Activated naive CD4-positive, alpha-beta T cell treated with anti-CD3 and anti-CD28 coated beads, Interleukin-2, amount 50 U/mL, for 24 hours (primary cell): ENCODE results near the gene COQ7.

Experiments
- H3K27ac Mint-ChIP-seq: one replicate; pipeline ENCODE4 v1.8.0; 2021; ENCODE audit warnings: mild to moderate bottlenecking, mixed read lengths
- H3K27me3 Mint-ChIP-seq: one replicate; pipeline ENCODE4 v1.8.0; 2021; ENCODE audit warnings: mixed read lengths
- H3K36me3 Mint-ChIP-seq: one replicate; pipeline ENCODE4 v1.8.0; 2021; ENCODE audit warnings: mixed read lengths
- H3K4me1 Mint-ChIP-seq: one replicate; pipeline ENCODE4 v1.8.0; 2021; ENCODE audit warnings: mixed read lengths
- H3K4me3 Mint-ChIP-seq: one replicate; pipeline ENCODE4 v1.8.0; 2021; ENCODE audit warnings: mild to moderate bottlenecking, mixed read lengths
- H3K9me3 Mint-ChIP-seq: one replicate; pipeline ENCODE4 v1.8.0; 2021; ENCODE audit warnings: mixed read lengths

Gene COQ7

GRCh38 chr16:19067349-19068236 is at the start of gene COQ7:
Gene COQ7, plus strand, starts transcription at chr16:19067614. Its CDS starts 51 bp downstream, at chr16:19067665.
- Mint-ChIP-seq H3K27me3 (no peaks in the 10 kb centered on the region), H3K27ac (peak within 1 kb of the TSS; percentile 94), H3K9me3 (no peaks in the 10 kb centered on the region), H3K36me3 (peaks cover 3% of the 10 kb centered on the region), H3K4me3 (peak within 1 kb of the TSS; percentile 90), H3K4me1 (peaks cover 20% of the 10 kb centered on the region)

- Mint-ChIP-seq H3K36me3 (no peaks in the 10 kb centered on the region), H3K4me1 (no peaks in the 10 kb centered on the region), H3K27ac (no peak overlapping the region), H3K9me3 (no peaks in the 10 kb centered on the region), H3K27me3 (peaks cover 2% of the 10 kb centered on the region), H3K4me3 (no peak overlapping the region)
Observed at GRCh38 chr16:19020689-19021088, 46.7 kb upstream of the COQ7 start.

- Mint-ChIP-seq H3K4me3 (no peak overlapping the region), H3K27me3 (no peaks in the 10 kb centered on the region), H3K36me3 (no peaks in the 10 kb centered on the region), H3K4me1 (no peaks in the 10 kb centered on the region), H3K27ac (no peak overlapping the region), H3K9me3 (no peaks in the 10 kb centered on the region)
Observed at GRCh38 chr16:19021747-19022146, 45.7 kb upstream of the COQ7 start.

DNA sequence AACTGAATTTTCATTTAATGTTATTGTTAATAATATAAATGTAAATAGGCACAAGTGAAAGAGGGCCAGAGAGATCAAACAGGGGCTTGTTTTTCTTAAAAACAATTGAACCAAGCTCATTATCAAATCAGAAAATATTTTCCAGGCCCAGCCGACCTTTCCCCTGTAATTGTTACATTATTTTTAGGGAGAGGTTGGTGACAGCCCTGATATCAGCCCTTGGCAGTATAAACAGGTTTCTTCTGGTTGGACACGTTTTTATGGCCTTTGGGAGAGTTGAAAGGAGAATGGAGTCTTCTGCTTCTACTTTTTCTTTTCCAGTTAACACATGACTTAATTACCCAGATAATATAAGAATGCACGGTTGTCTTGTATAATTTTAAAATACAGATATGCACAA is 40.0 kb upstream of the COQ7 start:
- H3K4me1 Mint-ChIP-seq = no peaks in the 10 kb centered on the region
- H3K27ac Mint-ChIP-seq = no peak overlapping the region
- no peaks in the 10 kb centered on the region for H3K36me3 Mint-ChIP-seq
- H3K9me3 Mint-ChIP-seq = no peaks in the 10 kb centered on the region
- no peak overlapping the region for H3K4me3 Mint-ChIP-seq
- no peaks in the 10 kb centered on the region for H3K27me3 Mint-ChIP-seq

DNA sequence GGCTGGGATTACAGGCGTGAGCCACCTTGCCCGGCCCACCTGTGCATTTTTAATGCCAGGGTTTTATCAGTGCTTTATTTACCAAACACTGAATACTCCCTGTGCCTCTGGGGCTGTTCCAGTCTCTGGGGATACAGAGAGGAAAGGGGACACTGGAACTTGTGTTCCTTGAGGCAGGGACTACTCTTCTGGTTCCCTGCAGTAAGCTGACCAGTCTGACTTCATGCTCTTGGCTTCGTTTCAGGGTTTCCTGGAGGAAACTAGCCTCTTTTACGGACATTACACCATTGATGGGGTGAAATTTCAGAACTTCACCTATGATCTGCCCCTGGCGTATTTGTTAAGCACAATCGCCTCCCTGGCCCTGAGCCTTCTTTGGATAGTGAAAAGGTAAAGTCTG is 37.4 kb upstream of the COQ7 start:
- H3K4me3 Mint-ChIP-seq = no peak overlapping the region
- no peak overlapping the region for H3K27ac Mint-ChIP-seq
- H3K36me3 Mint-ChIP-seq = no peaks in the 10 kb centered on the region
- no peaks in the 10 kb centered on the region for H3K4me1 Mint-ChIP-seq
- H3K27me3 Mint-ChIP-seq = no peaks in the 10 kb centered on the region
- no peaks in the 10 kb centered on the region for H3K9me3 Mint-ChIP-seq

DNA sequence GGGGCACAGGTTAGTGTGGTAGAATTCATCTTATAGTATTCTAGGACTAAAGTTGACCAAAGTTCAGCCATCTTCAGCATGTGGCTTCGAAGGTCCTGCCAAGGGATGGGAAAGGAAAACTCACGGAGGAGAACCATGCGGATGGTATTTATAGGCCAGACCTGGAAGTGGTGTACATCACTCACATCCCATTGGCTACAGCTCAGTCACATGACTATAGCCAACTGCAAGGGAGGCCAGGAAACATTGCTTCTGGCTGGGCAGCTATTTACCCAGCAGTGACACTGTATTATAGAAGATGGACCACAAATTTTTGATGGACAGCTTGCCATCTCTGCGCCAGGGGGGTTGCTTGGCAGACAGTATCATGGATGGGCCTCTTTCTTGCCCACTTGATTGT is 35.7 kb upstream of the COQ7 start:
- Mint-ChIP-seq H3K4me1 (no peaks in the 10 kb centered on the region), H3K27me3 (no peaks in the 10 kb centered on the region), H3K9me3 (no peaks in the 10 kb centered on the region), H3K36me3 (no peaks in the 10 kb centered on the region), H3K27ac (no peak overlapping the region), H3K4me3 (no peak overlapping the region)

DNA sequence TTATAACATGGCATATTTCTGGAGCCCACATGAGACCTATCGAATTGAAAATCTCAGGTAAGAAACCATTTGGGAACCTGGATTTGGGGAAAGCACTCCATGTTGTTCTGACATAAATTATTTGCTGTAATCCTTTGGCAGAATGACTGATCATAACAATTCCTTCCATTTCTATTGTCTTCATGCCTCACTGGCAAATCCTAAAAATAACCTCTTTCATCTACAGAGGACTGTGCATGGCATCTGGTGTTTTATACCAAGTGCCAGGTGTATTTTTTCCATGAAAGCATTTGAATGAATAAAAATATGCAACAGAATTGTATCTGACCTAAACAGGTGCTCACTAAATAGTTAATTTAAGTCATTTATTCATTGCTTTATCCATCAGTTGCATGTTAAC is 33.7 kb upstream of the COQ7 start:
- Mint-ChIP-seq H3K9me3 (no peaks in the 10 kb centered on the region), H3K36me3 (no peaks in the 10 kb centered on the region), H3K27ac (no peak overlapping the region), H3K4me1 (no peaks in the 10 kb centered on the region), H3K4me3 (no peak overlapping the region), H3K27me3 (no peaks in the 10 kb centered on the region)

DNA sequence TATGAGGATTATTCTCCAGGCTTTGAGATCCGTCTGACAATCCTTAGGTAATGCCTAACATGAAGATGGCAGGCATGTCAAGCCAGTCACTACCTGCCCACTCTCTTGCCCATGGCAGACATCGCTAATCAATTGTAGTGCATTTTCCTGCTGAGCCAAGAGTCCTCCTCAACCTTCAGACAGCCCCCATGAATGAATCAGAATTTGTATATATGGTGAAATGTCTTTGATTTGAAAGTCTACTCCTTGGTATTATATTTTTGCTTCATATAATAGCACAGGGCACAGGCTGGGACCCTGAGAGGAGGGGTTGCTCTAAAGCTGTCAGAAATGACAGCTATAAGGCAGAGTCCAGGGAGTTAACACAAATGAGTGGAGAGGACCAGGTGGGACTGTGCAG is 27.0 kb upstream of the COQ7 start:
- H3K36me3 Mint-ChIP-seq = no peaks in the 10 kb centered on the region
- H3K27ac Mint-ChIP-seq = no peak overlapping the region
- H3K4me3 Mint-ChIP-seq = no peak overlapping the region
- no peaks in the 10 kb centered on the region for H3K4me1 Mint-ChIP-seq
- no peaks in the 10 kb centered on the region for H3K27me3 Mint-ChIP-seq
- H3K9me3 Mint-ChIP-seq = no peaks in the 10 kb centered on the region

DNA sequence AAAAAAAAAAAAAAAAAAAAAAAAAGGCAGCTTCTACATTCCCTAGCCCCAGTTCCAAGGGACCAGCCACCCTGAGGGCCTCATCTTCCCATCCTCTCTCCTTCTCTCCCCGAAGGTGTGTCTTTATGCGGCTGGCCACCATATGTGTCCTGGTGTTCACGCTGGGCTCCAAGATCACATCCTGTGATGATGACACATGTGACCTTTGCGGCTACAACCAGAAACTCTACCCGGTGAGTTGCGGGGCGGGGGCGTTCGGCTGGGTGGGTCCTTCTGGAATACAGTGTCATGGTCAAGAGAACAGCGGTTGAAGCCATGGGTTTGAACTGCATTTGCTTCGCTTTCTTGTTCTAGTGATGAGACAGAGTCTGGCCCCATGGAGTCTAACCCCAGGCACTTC is 22.6 kb upstream of the COQ7 start:
- Mint-ChIP-seq H3K27ac (no peak overlapping the region), H3K36me3 (no peaks in the 10 kb centered on the region), H3K9me3 (no peaks in the 10 kb centered on the region), H3K4me3 (no peak overlapping the region), H3K27me3 (no peaks in the 10 kb centered on the region), H3K4me1 (no peaks in the 10 kb centered on the region)

GRCh38 chr16:19046062-19046461 is 21.4 kb upstream of the COQ7 start:
- H3K4me1 Mint-ChIP-seq = no peaks in the 10 kb centered on the region
- no peak overlapping the region for H3K27ac Mint-ChIP-seq
- H3K27me3 Mint-ChIP-seq = no peaks in the 10 kb centered on the region
- no peaks in the 10 kb centered on the region for H3K9me3 Mint-ChIP-seq
- no peak overlapping the region for H3K4me3 Mint-ChIP-seq
- no peaks in the 10 kb centered on the region for H3K36me3 Mint-ChIP-seq

- H3K27ac Mint-ChIP-seq = no peak overlapping the region
- H3K27me3 Mint-ChIP-seq = no peaks in the 10 kb centered on the region
- H3K9me3 Mint-ChIP-seq = no peaks in the 10 kb centered on the region
- H3K4me1 Mint-ChIP-seq = peaks cover 9% of the 10 kb centered on the region
- no peak overlapping the region for H3K4me3 Mint-ChIP-seq
- no peaks in the 10 kb centered on the region for H3K36me3 Mint-ChIP-seq
Observed at GRCh38 chr16:19062706-19063105, 4.7 kb upstream of the COQ7 start.

DNA sequence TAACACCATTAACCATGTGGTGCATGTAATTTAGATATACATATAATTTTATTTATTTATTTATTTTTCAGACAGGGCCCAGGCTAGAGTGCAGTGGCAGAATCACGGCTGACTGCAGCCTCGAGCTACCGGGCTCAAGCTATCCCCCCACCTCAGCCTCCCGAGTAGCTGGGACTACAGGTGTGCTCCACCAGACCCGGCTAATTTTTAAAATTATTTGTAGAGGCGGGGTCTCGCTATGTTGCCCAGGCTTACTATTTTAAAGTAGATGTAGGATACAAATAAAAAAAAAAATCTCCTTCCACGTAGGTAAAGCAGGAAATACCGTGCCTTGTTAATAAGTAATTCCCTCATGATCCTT is 446 bp upstream of the COQ7 start:
- H3K4me1 Mint-ChIP-seq = peaks cover 19% of the 10 kb centered on the region
- peak overlapping the region; percentile 94 for H3K27ac Mint-ChIP-seq
- H3K27me3 Mint-ChIP-seq = no peaks in the 10 kb centered on the region
- H3K36me3 Mint-ChIP-seq = peaks cover 1% of the 10 kb centered on the region
- H3K9me3 Mint-ChIP-seq = no peaks in the 10 kb centered on the region
- H3K4me3 Mint-ChIP-seq = peak overlapping the region; percentile 90

DNA sequence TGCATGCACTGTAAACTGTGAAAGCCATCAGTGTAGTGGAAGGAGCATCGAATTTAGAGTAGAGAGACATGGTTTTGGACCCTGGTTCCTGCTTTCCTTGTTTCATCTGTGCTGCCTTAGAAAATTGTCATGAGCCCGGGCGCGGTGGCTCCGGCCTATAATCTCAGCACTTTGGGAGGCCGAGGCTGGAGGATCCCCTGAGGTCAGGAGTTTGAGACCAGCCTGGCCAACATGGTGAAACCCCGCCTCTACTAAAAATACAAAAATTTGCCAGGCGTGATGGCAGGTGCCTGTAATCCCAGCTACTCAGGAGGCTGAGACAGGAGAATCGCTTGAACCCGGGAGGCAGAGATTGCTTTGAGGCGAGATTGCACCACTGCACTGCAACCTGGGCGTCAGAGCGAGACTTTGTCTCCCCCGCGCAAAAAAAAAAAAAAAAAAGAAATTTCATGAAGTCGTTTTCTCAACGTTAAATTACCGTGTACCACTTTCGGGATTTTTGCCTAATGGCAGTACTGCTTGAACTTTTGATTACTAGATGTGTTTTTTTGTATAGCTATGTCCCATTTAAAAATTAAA is 912 bp downstream of the COQ7 start:
- Mint-ChIP-seq H3K27ac (peak overlapping the region; percentile 94), H3K4me1 (peaks cover 20% of the 10 kb centered on the region), H3K27me3 (no peaks in the 10 kb centered on the region), H3K9me3 (no peaks in the 10 kb centered on the region), H3K4me3 (peak overlapping the region; percentile 90), H3K36me3 (peaks cover 3% of the 10 kb centered on the region)

DNA sequence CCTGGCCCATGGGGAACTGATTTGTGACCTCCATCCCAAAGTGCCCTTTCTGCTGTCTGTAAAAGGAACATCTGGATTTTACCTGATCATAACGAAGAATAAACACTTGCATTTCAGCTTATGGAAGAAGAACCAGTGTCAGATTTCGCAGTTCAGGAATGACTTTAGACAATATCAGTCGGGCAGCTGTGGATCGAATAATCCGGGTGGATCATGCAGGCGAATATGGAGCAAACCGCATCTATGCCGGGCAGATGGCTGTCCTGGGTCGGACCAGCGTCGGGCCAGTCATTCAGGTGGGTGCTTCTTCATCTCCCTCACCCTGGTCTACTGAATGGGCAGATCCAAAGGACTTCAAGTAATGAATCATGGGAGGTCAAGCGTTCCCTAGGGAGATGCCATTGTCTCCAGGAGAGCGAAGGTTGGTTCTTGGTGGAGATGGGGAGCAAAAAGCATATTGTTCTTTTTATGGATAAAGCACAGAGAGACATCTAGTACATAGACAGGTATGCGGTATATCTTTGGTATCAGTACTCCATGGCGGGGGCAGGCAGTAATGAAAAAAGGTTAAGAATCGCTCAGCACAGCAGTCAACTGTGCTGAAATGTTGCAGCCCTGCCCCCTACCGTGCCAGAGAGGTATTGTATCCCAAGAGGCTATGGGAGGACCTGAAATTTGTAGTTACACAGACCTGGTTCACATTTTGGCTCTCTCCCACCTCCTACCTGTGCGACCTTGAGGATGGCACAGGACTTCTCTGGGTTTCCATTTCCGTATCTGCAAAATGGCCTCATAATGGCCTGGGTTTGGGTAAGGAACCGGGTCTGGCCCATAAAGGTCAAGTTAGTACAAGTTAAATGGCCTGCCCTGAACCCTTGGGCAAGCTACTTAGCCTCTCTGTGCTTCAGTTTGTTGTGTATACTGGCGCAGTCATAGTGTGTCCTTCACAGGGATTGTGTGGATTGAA is 4.7 kb downstream of the COQ7 start:
- H3K4me1 Mint-ChIP-seq = peaks cover 15% of the 10 kb centered on the region
- H3K27ac Mint-ChIP-seq = no peak overlapping the region

GRCh38 chr16:19073344-19073743 is 5.9 kb downstream of the COQ7 start:
- no peak overlapping the region for H3K4me3 Mint-ChIP-seq
- H3K36me3 Mint-ChIP-seq = peaks cover 12% of the 10 kb centered on the region
- no peaks in the 10 kb centered on the region for H3K27me3 Mint-ChIP-seq
- peaks cover 11% of the 10 kb centered on the region for H3K4me1 Mint-ChIP-seq
- no peaks in the 10 kb centered on the region for H3K9me3 Mint-ChIP-seq
- H3K27ac Mint-ChIP-seq = no peak overlapping the region

More for the DNA sequence above, 4.7 kb downstream of the COQ7 start:
- Mint-ChIP-seq H3K36me3 (peaks cover 12% of the 10 kb centered on the region), H3K27me3 (no peaks in the 10 kb centered on the region), H3K9me3 (no peaks in the 10 kb centered on the region), H3K4me3 (no peak overlapping the region)

DNA sequence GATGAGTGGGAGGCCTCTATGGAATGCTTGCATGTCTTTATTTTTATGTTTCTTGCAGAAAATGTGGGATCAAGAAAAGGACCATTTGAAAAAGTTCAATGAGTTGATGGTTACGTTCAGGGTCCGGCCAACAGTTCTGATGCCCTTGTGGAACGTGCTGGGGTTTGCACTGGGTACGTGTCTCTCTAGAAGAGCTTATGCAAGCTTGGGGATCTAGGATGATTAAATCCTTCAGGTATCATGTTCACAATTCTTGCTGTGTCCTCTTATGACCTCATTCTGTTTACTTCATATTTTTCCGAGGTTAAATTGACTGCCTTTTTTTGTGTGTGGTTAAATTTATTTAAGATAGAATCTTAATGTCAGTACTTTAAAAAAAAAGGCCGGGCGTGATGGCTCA is 6.4 kb downstream of the COQ7 start:
- Mint-ChIP-seq H3K4me3 (no peak overlapping the region), H3K9me3 (no peaks in the 10 kb centered on the region), H3K27ac (no peak overlapping the region), H3K27me3 (no peaks in the 10 kb centered on the region), H3K4me1 (peaks cover 5% of the 10 kb centered on the region), H3K36me3 (peaks cover 15% of the 10 kb centered on the region)
